ENCODE results near the gene KCTD10.
"Not testable (repeated sequence)": the region's sequence is repeated elsewhere in the genome, so short reads cannot be mapped to it uniquely, and the experiment has no call there.

Gene KCTD10

GRCh38 chr12:109493938-109494337 is 16.8 kb upstream of the KCTD10 start:
- no peak for DNase-seq

GRCh38 chr12:109493090-109493489 is 16.0 kb upstream of the KCTD10 start:
- no peak for DNase-seq

DNA sequence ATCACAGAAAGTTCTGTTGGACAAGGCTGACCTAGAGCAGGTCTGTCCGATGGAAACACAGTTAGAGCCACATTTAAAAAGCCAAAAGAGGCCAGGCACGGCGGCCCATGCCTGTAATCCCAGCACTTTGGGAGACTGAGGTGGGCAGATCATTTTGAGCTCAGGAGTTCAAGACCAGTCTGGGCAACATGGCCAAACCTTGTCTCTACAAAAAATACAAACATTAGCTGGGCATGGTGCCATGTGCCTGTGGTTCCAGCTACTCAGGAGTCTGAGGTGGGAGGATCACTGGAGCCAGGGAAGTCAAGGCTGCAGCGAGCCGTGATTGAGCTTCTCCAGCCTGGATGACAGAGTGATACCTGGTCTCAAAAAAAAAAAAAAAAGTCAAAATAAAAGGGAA is 15.3 kb upstream of the KCTD10 start:
- no peak for DNase-seq

GRCh38 chr12:109491671-109492070 is 14.6 kb upstream of the KCTD10 start:
- no peak for DNase-seq

- DNase-seq, result no peak
Observed at GRCh38 chr12:109489955-109490565, 13.0 kb upstream of the KCTD10 start.

DNA sequence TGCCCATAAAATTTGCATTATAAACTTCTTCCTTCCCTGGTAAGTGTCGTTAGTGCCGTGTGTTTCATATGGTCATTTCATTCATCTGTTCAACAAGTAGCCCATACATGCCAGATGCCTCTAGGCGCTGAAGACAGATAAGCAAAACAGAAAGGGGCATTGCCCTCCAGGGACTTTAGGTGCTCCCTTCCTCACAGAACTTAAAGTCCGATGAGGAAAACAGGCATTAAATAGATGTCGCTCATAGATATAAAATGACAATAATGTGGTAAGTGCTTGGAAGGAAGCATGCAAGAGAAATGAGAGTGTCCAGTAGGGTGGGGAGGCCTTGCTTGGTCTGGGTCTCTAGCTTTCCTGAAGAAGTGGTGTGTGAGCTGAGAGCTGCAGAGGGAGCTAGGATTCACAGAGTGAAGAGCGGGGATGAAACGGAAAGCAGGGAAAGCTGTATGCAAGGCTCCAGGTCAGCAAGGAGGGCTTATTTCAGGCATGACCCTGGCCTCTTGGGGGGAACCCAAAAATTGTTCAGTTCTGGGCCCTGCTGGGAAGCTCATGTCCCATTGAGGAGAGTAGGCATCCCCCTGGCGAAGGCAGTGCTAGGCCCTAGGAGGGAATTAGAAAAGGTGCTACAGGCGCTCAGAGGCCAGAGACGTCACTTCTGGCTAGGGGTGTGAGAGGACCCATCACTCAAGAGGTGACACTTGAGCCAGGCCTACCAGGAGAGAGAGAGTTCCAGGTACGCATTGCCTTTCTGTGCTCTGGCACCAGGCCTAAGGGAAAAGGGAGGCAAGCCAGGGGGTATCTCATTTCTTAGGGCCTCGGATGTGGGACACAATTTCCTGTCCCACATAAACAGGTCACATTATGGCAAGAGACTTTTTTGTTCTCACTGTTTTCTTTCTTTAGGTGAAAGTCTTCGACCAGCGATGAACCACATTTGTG is 12.2 kb upstream of the KCTD10 start:
- DNase-seq, result no peak

- DNase-seq, result no peak
Observed at GRCh38 chr12:109488051-109488665, 11.1 kb upstream of the KCTD10 start.

- no peak for DNase-seq
Observed at GRCh38 chr12:109487181-109488050, 10.3 kb upstream of the KCTD10 start.

- DNase-seq, result no peak
Observed at GRCh38 chr12:109485201-109485600, 8.1 kb upstream of the KCTD10 start.

- DNase-seq, result no peak
Observed at GRCh38 chr12:109483346-109483745, 6.2 kb upstream of the KCTD10 start.

GRCh38 chr12:109482894-109483293 is 5.8 kb upstream of the KCTD10 start:
- DNase-seq, result no peak

DNA sequence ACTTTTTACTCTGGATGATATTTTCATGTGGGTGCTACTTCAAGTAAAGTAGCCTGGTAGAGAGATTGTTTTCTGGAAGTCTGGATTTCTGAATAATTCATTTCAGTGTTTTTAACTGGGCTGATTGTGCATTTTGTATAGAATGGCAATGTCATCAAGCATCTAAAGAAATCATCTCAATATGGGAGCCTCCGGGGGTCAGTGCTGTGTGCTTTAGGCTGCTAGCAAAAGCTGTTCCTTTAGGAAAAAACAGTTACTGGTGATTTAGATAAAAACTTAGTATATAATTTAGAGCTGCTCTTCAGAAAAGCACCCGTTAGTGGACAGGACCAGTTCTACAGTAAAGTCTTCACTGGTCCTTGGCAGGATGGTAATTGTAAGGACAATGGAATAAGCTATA is 5.4 kb upstream of the KCTD10 start:
- DNase-seq, result no peak

GRCh38 chr12:109481863-109482262 is 4.8 kb upstream of the KCTD10 start:
- no peak for DNase-seq

DNA sequence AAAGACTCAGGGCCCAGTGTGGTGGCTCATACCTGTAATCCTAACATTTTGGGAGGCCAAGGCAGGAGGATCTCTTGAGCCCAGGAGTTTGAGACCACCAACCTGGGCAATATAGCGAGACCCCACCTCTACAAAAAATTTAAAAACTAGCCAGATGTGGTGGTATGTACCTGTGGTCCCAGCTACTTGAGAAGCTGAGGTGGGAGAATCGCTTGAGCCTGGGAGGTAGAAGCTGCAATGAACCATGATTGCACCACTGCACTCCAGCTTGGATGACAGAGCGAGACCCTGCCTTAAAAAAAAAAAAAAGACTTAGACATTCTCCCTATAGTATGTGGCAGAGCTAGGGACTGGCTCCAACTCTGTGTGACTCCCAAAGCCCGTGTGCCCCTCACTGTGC is 3.3 kb upstream of the KCTD10 start:
- DNase-seq, result no peak

- no peak for DNase-seq
Observed at GRCh38 chr12:109479761-109480160, 2.7 kb upstream of the KCTD10 start.

GRCh38 chr12:109477963-109478315 is 839 bp upstream of the KCTD10 start:
- peak in 1 of 2 donors; percentile 1 for DNase-seq

- DNase-seq, result no peak
Observed at GRCh38 chr12:109476807-109477184, 304 bp downstream of the KCTD10 start.

- no peak for DNase-seq
Observed at GRCh38 chr12:109475993-109476806, 900 bp downstream of the KCTD10 start.

GRCh38 chr12:109475121-109475520 is 2.0 kb downstream of the KCTD10 start:
- DNase-seq, result no peak

- DNase-seq, result not testable (repeated sequence)
Observed at GRCh38 chr12:109473526-109474270, 3.4 kb downstream of the KCTD10 start.

DNA sequence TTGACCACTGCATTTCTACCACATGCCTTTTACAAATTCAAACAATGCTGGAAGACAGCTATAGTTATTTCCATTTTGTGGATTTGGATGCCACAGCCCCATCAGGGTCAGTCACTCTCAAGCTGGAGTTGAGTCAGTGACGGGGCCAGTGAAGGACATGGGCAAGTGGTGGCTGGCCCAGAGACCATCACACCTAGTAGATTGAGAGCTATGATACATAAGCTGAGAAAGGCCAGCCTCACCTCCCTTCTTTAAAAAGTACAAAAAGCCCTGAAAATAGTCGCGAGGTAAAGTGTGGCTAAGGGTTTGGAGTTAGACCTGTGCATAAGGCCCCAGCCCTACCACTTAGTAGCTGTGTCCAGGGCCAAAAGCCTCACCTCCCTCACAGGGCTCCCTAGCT is 4.1 kb downstream of the KCTD10 start:
- DNase-seq, result no peak

Measured in CD4-positive, alpha-beta T cell treated with Interleukin-4 for 1 hour (primary cell).